ENCODE results near the gene STRADA.

STRADA gene, protein sequence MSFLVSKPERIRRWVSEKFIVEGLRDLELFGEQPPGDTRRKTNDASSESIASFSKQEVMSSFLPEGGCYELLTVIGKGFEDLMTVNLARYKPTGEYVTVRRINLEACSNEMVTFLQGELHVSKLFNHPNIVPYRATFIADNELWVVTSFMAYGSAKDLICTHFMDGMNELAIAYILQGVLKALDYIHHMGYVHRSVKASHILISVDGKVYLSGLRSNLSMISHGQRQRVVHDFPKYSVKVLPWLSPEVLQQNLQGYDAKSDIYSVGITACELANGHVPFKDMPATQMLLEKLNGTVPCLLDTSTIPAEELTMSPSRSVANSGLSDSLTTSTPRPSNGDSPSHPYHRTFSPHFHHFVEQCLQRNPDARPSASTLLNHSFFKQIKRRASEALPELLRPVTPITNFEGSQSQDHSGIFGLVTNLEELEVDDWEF

DNA sequence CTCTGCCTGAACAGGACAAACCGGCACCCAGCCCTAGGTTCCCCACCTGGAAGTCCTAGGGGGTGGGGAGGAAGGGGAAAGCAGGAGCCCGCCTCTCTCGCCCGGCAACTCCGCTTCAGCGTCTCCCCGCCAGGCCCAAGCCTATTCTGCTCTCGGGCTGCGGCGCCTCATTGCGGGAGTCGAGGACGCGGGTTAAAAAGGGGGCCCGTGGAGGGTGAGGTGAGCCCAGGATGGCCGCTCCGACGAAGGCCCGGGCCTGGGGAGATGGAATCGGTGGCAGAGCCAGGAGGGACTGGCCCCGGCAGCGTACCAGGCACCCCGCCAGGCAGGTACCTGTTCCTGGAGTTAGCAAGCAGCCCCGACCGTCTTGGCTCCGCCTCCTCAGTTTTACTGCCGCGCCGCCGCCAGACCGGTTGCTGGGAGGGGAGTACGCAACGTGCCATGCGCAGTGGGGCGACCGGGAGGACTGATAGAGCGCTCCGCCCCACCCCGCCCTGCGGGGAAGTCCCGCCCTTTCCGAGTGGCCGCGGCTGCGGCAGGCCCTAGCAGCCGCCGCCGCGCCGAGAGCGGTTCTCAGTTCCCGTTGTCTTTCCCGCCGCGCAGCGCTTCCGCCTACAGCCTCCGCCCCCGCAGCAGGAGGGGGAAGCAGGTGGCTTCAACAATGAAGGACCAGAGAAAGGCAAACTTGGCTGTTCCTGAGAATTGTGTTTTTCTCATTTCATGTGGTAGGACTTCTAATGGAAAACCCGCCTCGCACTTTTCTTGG lies at the start of gene STRADA:
Gene STRADA, minus strand, starts transcription at position 392 of the 766 bp plus-strand sequence. CDS start 13,430 bp downstream, outside the sequence.
- peak; percentile 99 for DNase-seq

DNA sequence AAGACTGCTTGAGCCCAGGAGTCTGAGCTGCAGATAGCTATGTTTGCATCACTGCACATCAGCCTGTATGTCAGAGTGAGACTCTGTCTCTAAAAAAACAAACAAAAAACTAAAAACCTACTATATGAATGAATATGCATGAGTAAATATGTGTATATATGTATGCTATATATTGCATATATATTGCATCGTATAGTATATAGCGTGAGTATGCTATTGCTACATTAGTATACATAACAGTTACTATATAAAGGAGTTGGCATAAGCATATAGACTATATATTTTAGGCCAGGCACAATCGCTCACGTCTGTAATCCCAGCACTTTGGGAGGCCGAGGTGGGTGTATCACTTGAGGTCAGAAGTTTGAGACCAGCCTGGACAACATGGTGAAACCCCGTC lies 48.5 kb upstream of the STRADA start:
- DNase-seq: no peak

DNA sequence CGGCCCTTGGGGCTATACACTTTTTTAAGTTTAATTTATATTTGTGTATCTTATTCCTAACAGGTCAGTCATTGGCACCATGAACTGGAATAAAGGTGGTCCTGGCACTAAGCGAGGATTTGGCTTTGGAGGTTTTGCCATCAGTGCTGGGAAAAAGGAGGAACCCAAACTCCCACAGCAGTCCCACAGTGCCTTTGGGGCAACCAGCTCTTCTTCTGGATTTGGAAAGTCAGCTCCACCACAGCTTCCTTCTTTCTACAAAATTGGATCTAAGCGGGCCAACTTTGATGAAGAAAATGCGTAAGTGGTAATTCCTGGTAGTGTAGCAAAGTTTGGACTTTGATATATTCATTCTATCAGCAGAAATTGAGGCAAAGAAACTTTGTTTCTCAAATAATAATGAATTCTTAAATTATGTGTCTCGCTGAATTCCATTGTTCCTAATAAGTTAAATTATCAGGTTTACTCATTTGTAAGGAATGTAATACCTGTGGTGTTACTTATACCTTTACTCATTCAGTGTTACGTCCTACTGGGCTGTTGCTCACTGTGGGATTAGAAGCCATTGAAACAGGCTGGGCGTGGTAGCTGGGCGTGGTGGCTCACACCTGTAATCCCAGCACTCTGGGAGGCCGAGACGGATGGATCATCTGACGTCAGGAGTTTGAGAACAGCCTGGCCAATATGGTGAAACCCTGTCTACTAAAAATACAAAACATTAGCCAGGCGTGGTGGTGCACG lies 45.5 kb upstream of the STRADA start:
- DNase-seq: no peak

DNA sequence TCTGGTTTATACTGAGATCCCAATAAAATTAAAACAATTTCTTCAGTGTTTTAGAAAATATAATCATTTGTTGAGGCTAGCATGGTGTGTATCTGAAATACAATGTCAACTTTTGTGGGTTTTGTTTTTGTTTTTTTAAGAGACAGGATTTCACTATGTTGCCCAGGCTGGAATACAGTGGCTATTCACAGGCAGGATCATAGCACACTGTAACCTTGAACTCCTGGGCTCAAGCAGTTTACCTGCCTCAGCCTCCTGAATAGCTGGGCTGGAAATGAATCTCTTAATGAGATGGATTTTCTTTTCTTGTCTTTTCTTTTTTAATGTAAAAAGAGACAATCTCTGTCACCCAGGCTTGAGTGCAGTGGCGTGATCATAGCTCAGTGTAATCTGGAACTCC lies 44.5 kb upstream of the STRADA start:
- no peak for DNase-seq

DNA sequence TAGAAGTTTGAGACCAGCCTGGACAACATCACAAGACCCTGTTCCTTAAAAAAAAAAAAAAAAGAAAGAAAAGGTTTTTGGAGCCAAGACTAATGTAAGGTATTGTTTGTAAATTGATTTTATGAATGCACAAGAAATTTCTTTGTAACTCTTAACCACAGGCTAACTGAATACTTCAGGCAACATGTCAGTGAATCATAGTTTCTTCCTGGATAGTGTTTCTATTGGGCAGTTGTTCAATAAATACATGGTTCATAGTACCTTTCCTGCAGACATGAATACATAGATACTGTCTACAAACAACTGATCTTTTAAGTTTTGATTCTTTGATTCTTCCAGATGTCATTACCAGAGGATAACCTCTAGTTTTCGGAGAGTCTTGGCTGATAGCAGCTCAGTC lies 44.0 kb upstream of the STRADA start:
- DNase-seq: no peak

DNA sequence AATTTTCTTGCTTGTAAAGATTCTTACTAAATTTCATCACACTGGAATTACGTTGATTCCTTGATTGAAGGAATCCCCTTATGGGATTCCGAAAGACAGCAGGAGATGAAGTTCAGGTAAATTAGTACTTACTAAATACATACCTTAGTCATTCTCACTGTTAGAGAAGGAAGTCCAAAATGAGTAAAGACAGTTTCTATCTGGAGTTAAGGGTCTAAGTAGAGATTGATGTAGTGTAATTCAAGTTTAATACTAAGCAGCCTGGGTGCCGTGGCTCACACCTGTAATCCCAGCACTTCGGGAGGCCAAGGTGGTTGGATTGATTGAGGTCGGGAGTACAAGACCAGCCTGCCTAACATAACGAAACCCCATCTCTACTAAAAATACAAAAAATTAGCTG lies 41.9 kb upstream of the STRADA start:
- no peak for DNase-seq

DNA sequence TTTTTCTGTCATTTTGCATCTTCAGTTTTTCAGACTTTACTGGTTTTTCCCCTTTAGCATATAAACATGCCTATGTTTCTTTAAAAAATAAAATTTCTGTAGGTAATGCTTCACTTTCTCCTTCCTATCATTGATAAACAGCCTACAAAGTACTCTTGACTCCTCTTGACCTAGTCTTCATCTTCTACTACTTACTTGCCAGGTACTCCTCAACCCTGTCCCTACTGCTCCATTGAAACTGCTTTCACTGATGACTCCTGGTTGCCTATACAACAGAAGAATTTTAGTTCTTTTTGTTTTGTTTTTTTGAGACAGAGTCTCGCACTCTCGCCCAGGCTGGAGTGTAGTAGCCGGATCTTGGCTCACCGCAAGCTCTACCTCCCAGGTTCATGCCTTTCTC lies 39.3 kb upstream of the STRADA start:
- DNase-seq: no peak

DNA sequence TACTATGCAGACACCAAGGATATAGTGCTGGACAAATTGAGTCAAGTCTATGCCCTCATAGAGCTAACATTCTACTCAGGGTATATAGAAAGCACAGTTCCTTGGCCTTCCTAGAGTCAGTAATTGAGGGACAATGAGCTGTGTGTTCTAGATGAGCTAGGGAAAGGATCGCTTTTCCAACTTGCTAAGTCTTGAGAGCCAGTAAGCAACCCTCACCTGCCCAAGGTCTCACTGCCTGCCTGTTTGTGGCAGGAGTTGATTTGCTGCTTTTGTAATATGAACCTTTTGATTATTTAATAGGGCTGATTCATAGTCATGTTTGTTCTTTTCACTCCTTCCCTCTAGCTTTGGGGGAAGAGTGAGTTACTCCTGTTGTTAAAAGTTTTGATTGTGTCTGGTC lies 38.9 kb upstream of the STRADA start:
- no peak for DNase-seq

DNA sequence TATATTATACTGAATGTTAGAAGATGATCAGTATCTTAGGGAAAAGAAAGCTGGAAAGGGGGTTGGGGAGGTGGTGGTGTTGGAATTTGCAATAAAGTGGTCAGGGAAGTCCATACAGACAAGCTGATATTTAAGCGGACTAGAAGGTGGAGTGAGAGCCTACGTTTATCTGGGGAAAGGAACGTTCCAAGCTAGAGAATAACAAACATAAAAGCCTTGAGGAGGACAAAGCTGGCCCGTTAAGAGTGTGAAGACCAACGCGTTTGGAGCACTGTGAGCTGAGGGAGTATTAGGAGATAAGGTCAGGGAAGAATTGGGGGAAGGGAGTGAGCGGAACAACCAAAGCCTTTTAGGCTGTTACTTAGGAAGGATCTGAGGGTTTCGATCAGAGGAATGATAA lies 33.8 kb upstream of the STRADA start:
- no peak for DNase-seq

DNA sequence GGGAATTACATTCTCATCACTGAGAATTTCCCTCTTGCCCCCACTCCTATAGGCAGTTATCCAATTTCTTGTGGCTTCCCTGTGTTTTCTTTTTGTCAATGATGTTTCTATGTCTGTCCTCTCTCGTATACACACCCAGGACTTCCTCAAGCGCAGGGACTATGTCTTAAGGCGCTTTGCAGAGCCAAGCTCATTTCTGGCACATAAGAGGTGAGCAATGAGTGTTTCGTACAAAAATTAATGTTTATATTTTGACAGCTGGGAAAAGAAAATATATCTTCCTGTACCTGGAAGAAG lies 33.3 kb upstream of the STRADA start:
- DNase-seq: no peak

DNA sequence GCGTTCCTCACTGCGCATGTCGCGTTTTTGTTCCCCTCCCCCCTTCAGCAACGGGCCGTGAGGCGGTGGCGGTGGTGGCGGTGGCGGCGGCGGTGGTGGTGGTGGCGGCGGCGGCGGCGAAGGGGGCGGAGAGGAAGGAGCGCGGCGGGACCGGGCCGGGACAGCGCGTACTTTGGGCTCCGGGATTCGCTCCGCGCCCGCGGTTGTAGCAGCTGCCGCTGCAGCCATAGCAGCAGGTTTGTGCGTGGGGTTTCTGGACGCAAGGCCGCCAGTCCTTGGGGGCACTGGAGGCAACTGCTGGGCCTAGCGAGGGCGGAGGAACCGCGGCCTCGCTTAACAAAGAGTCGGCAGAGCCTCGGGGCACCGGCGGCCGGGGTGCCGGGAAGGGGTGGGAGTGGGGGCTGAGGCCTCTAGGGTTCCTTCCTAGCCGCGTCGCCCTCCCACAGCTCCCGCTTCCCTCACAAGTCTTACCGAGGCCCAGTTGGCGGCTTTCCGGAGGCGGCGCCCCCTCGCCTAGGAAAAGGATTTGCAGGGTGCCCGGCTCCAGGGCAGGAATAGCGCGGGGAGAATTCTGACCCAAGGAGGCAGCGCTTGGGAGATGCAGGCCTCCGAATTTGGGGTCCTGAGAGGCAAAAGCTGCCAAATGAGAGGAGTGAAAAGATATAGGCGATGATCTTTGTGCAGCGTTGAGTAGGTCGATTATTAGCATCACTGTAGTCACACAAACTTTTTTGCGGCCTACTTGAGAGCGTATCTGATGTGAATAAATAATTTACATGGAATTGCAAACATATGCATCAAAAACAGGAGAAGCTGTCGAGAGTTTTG lies 32.8 kb upstream of the STRADA start, which contains the start of gene DDX42:
Gene DDX42, plus strand, starts transcription at position 30 of the 828 bp plus-strand sequence. CDS start 12,880 bp downstream, outside the sequence.
- no peak for DNase-seq

DNA sequence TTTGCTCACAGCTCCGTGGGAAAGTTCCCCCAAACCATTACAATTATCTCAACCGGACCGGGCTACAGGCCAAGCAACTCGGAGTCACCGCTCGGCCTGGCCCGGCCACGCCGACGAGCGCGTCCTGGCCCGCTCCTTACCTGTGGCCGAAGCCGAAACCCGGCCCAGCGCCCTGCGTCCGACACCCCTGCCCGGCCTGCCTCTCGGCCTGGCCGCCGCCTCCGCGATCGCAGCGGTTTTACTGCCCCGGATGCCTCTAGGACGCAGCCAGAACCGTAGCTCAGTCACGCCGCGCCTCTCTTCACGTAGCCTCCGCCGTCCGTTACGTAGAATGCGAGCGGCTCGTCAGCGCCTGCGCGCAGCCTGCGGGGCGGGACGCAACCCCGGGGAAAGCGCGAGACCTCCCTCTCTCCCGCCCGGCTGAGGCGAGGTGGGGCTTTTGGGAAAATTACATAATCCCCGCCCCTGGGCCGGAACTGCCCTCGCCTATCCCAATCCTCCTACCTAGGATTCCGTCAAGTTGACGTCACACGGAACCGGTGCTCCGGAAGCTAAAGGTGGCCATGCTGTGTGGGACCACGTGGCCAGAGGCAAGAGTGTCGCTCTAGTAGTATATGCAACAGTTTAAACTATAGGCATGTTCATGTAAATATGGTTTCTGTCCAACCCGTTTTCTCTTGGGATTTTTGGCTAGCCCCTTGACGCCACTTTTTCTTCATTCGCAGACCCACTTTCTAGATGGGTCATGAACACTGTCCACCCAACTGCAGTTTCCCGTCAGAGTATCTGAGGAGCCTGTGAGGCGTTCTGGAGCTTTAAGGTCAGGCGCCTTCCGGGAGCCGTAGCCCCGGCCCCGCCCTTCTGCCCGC lies 31.9 kb upstream of the STRADA start, which contains the start of gene CCDC47:
Gene CCDC47, minus strand, starts transcription at position 326 of the 869 bp plus-strand sequence. CDS start 7,422 bp downstream, outside the sequence.
- peak; percentile 98 for DNase-seq

DNA sequence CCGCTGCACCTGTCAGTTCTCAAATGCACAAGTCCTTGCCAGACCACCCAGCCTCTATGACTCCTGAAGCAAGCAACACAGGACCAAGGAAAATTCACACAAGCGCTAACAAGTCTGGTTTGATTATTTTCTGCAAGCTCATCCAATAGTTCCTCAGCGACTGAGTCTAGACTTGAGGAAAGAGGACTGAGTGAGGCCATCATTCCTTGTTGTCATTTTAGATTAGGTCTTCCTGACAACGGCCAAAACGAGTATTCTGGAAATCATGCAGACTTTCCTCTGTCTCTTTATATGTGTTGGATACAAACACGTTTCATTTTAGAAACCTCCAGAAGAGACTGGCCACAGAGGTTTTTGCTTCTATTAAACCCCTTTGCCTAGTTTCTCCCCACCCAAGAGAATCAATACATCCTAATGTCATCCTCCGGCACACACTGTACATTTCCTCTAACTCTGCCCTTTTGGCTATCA lies 31.2 kb upstream of the STRADA start:
- DNase-seq: no peak

DNA sequence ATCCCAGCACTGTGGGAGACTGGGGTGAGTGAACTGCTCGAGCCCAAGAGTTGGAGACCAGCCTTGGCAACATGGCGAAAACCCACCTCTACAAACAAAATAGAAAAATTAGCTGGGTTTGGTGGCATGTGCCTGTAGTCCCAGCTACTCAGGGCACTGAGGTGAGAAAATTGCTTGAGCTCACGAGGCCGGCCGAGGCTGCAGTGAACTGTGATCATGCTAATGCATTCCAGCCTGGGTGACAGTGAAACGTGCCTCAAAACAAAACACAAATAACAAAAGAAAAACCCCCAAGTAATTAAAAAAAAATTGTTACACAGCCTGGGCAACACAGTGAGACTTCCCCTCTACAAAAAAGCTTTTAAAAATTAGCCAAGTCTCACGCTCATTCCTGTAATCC lies 26.8 kb upstream of the STRADA start:
- DNase-seq: no peak

DNA sequence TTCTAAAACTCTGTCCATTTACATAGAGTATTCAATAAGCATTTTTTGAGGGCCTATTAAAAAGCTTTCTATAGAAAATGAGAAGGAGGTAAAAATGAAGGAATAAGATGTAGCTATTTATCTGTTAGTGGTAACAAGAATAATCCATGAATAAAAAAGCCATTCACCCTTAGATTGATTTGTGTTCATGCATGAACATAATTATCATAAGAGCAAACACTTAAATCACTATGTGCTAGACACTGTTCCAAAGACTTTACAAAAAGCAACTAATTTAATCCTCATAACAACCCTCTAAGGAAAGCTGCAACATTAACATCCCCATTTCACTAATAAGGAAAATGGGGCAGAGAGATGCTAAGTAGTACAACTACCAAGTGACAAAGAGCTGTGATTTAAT lies 25.2 kb upstream of the STRADA start:
- DNase-seq: no peak

DNA sequence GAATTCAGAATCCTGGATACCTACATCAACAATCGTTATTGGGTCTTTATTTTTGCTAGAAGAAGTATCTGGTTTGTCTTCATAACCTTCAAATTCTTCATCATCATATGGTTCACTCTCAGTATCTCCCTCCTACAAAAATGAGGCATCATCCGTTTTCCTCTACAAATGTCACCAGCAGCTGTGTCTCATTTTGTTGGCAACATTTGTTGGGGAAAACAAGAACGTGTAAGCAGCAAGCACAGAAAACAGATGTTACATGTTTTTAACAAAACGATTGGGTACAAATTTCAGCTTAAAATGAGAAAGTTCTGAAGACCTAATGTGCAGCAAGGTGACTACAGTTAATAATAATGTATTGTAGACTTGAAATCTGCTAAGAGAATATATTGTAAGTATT lies 23.1 kb upstream of the STRADA start:
- no peak for DNase-seq

DNA sequence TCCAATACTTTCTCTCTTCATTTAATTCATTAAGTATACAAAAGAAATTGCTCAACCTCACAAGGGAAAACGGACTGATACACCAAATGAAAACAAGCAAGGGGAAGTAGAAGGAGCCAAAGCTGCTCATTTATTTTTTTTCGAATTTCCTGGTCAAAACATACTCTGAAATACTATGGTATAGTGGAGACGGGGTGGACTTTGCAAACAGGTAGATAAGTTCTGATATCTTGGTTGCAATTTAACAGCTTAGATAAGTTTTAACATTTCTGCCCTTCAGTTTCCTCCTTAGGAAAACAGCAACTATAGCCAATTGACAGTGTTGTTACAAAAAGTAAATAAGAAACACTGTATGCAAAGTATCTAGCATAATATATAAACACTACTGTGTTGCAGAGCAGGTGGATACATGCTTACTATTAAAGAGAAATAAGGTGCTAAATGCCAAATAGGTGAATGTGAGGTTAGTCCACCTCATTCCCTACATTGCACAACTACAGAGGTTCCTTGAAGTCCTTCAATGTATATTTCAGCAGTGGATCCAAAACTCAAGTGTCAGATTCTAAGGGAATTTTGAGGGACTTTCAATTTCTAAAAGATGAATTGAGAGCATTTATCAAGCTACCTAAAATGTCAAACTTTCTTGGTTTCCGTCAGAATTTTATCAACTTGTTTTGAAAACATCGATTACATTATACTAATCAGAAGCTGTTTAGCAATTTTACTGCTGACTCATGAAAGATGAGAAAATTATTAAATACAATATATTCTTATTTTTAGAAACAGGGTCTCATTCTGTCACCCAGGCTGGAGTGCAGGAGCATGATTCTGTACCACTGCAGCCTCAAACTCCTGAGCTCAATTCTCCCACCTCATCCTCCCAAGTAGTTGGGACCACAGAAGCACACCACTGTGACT lies 20.8 kb upstream of the STRADA start:
- no peak for DNase-seq

DNA sequence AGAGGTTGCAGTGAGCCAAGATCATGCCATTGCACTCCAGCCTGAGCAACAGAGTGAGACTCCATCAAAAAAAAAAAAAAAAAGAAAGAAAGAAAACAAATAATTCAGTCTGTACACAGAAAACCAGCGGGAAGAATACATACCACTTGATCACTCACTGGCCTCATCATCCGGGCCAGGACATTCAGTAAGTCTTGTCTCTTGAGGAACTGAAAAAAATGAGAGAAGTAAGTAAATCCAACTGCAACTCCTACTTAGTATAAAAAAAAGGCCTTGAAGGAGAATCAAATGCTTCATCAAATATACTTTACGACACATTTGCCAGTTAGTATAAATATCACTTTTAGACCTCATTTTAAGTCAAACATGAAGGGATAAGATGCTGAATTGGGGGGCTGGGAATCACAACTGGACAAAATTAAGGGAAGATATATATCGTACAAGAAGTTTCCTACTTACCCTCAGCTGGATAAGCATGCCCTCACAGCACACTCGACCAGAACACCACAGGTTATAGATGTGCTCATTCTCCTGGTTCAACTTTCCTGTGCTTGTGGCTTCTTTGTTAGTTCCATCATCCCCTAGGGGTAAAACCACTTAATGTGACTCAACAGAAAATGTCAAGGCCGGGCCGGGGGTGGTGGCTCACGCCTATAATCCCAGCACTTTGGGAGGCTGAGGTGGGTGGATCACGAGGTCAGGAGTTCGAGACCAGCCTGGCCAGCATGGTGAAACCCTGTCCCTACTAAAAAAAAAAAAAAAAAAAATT lies 19.4 kb upstream of the STRADA start:
- DNase-seq: no peak

DNA sequence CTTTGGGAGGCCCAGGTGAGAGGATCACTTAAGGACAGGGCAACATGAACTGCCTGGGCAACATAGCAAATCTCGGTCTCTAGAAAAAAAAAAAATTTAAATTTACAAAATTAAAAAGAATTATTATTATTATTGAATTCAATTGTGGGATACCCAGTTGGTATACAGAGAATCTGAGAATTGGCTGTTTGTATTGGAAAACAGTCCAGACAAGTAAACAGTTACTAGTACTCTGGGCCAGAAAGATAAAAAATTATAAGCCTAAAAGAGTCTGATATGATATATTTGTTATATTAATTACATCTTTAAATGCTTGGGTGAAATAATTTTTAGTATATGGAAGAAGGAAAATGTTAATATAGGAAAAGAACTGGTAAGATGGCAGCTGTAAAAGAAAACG lies 16.8 kb upstream of the STRADA start:
- no peak for DNase-seq

All from stimulated activated naive CD4-positive, alpha-beta T cell treated with Interleukin-2 at 50 U/mL for 16 hours (primary cell).